ENCODE measurements around the gene CFAP70.
"Not testable (repeated sequence)": the region's sequence is repeated elsewhere in the genome, so short reads cannot be mapped to it uniquely, and the experiment has no call there.

CFAP70 gene

GRCh38 chr10:73258612-73259011 is 100.1 kb downstream of the CFAP70 start:
- DNase-seq (ENCODE audit: extremely low read depth in 1 of 2, low read depth in 1 of 2): not testable (repeated sequence)

- no peak for DNase-seq (ENCODE audit: extremely low read depth in 1 of 2, low read depth in 1 of 2)
Measured at GRCh38 chr10:73253225-73253555, 105.5 kb downstream of the CFAP70 start.

- DNase-seq (ENCODE audit: extremely low read depth in 1 of 2, low read depth in 1 of 2): peak; percentile 79 to 90
Measured at GRCh38 chr10:73252445-73253224, 106.0 kb downstream of the CFAP70 start, which contains the start of gene MRPS16. MRPS16 (minus strand) TSS chr10:73252644; CDS start chr10:73252482, 162 bp downstream.

- DNase-seq (ENCODE audit: extremely low read depth in 1 of 2, low read depth in 1 of 2): no peak
Measured at GRCh38 chr10:73251683-73252444, 106.8 kb downstream of the CFAP70 start.

- DNase-seq (ENCODE audit: extremely low read depth in 1 of 2, low read depth in 1 of 2): no peak
Measured at GRCh38 chr10:73248259-73248724, 110.4 kb downstream of the CFAP70 start.

- DNase-seq (ENCODE audit: extremely low read depth in 1 of 2, low read depth in 1 of 2): no peak
Measured at GRCh38 chr10:73247509-73248258, 111.0 kb downstream of the CFAP70 start.

- peak; percentile 92 for DNase-seq (ENCODE audit: extremely low read depth in 1 of 2, low read depth in 1 of 2)
Measured at GRCh38 chr10:73246646-73247508, 111.8 kb downstream of the CFAP70 start, which contains the start of gene DNAJC9. DNAJC9 (minus strand) TSS chr10:73247255; CDS start chr10:73247189, 66 bp downstream.

GRCh38 chr10:73246322-73246645 is 112.4 kb downstream of the CFAP70 start:
- no peak for DNase-seq (ENCODE audit: extremely low read depth in 1 of 2, low read depth in 1 of 2)

GRCh38 chr10:73244866-73245477 is 113.7 kb downstream of the CFAP70 start:
- no peak for DNase-seq (ENCODE audit: extremely low read depth in 1 of 2, low read depth in 1 of 2)

- no peak for DNase-seq (ENCODE audit: extremely low read depth in 1 of 2, low read depth in 1 of 2)
Measured at GRCh38 chr10:73239908-73240307, 118.8 kb downstream of the CFAP70 start.

- no peak for DNase-seq (ENCODE audit: extremely low read depth in 1 of 2, low read depth in 1 of 2)
Measured at GRCh38 chr10:73238990-73239566, 119.6 kb downstream of the CFAP70 start.

GRCh38 chr10:73234695-73235094 is 124.0 kb downstream of the CFAP70 start:
- no peak for DNase-seq (ENCODE audit: extremely low read depth in 1 of 2, low read depth in 1 of 2)

GRCh38 chr10:73233883-73234282 is 124.8 kb downstream of the CFAP70 start:
- DNase-seq (ENCODE audit: extremely low read depth in 1 of 2, low read depth in 1 of 2): no peak

- no peak for DNase-seq (ENCODE audit: extremely low read depth in 1 of 2, low read depth in 1 of 2)
Measured at GRCh38 chr10:73232887-73233286, 125.8 kb downstream of the CFAP70 start.

GRCh38 chr10:73229567-73229966 is 129.1 kb downstream of the CFAP70 start:
- DNase-seq (ENCODE audit: extremely low read depth in 1 of 2, low read depth in 1 of 2): no peak

GRCh38 chr10:73228247-73228646 is 130.4 kb downstream of the CFAP70 start:
- no peak for DNase-seq (ENCODE audit: extremely low read depth in 1 of 2, low read depth in 1 of 2)

- DNase-seq (ENCODE audit: extremely low read depth in 1 of 2, low read depth in 1 of 2): no peak
Measured at GRCh38 chr10:73226663-73227062, 132.0 kb downstream of the CFAP70 start.

GRCh38 chr10:73225518-73225917 is 133.1 kb downstream of the CFAP70 start:
- DNase-seq (ENCODE audit: extremely low read depth in 1 of 2, low read depth in 1 of 2): no peak

GRCh38 chr10:73220989-73221388 is 137.7 kb downstream of the CFAP70 start:
- no peak for DNase-seq (ENCODE audit: extremely low read depth in 1 of 2, low read depth in 1 of 2)

- DNase-seq (ENCODE audit: extremely low read depth in 1 of 2, low read depth in 1 of 2): no peak
Measured at GRCh38 chr10:73219384-73219783, 139.3 kb downstream of the CFAP70 start.

Measured in stimulated activated CD8-positive, alpha-beta memory T cell treated with anti-CD3 and anti-CD28 coated beads, Interleukin-7, amount 100 ng/mL, for 48 hours (primary cell).